GM23248 (cell line): ENCODE results near the gene BNIP5.

ENCODE experiments used
- EZH2 ChIP-seq: fragments of 200-600 bp; sonication (generic); IDR thresholded peaks from 2 replicates; pipeline ENCODE4 v1.6.1; 2018; ENCODE audit warnings: antibody characterized with exemption, mild to moderate bottlenecking; ENCODE audit not compliant: insufficient read depth, poor library complexity, severe bottlenecking
- EZH2phosphoT487 ChIP-seq: fragments of 200-600 bp; sonication (generic); IDR thresholded peaks from 2 replicates; pipeline ENCODE4 v1.6.1; 2018; ENCODE audit warnings: antibody characterized with exemption, moderate library complexity, mild to moderate bottlenecking, low read depth; ENCODE audit not compliant: insufficient read depth

- TF ChIP-seq EZH2: no peak
- 0 out of 2 replicates have a peak, but pooled peaks have one; percentile 70 for TF ChIP-seq EZH2phosphoT487
Observed at GRCh38 chr6:36350681-36351571, 14.2 kb upstream of the BNIP5 start.
